HUDEP-2 (cell line): ENCODE results near the gene CCNT1.
"Not testable (repeated sequence)": the region's sequence is repeated elsewhere in the genome, so short reads cannot be mapped to it uniquely, and the experiment has no call there.

Experiments used
- DNase-seq, 76 experiments: peaks; one replicate each; lab custom pipeline; 2025; ENCODE audit not compliant: unreplicated experiment in 76 of 76; lab: John Stamatoyannopoulos, UW

Gene CCNT1

DNA sequence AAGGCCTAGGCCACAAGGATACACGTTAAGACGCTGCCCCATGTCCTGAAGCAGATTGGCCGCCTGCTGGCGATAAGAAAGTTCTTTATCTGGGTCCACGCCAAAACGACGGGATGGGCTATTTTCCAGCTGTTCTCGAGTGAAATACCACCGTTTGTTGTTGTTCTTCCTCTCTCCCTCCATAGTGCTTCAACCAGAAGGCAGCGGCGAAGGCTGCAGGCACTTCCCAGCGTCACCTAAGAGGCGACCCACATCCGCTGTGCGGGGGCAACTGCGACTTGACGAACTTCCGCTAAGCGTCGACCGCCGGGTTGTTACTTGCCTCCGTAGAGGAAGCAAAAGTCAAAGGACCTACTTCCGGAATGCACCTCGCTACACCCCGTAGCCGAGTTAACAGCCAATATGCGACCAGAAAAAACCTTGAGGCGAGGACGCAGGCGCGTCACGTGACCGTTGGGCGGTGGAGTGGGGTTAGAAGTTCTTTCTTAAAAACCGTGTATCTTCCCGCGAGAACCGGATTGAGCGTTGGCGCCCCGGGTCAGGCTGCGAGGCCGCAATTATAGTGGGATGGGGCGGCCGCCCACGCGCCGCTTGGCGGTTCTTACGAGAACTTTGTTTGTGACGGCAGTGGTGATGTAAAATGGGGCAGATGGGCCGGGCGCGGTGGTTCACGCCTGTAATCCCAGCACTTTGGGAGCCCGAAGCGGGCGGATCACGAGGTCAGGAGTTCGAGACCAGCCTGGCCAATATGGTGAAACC lies at the start of gene CCNT1:
TSS of gene CCNT1 (minus strand) at position 215 of the 759 bp plus-strand sequence. CDS start at position 183, 32 bp downstream.
- DNase-seq = peak in 75 of 76 experiments; percentile 91 to 99 (median 98)

- no peak for DNase-seq
These were observed 49.3 kb upstream of the CCNT1 start for GRCh38 chr12:48765753-48766162.

- DNase-seq = no peak
These were observed 48.0 kb upstream of the CCNT1 start for GRCh38 chr12:48764521-48764920.

- no peak for DNase-seq
These were observed 42.2 kb upstream of the CCNT1 start for GRCh38 chr12:48758737-48759136.

DNA sequence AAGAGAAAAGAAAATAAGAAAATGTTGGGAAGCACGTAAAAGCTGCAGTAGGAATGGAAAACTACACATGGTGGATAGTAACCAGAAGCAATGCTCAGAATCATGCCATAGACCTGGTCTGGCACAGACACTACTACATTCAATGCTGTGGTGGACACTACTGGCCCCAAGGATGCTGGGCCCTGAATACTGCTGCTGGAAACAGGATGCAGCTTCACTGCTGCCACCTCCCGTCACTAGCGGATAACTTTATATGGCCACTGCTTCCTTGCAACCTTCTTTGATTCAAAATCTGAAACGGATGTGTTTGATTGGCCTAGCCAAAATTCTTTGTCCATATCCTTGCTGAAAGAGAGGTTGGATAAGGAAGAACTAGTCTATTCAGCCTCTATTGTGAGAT lies 41.7 kb upstream of the CCNT1 start:
- no peak for DNase-seq

DNA sequence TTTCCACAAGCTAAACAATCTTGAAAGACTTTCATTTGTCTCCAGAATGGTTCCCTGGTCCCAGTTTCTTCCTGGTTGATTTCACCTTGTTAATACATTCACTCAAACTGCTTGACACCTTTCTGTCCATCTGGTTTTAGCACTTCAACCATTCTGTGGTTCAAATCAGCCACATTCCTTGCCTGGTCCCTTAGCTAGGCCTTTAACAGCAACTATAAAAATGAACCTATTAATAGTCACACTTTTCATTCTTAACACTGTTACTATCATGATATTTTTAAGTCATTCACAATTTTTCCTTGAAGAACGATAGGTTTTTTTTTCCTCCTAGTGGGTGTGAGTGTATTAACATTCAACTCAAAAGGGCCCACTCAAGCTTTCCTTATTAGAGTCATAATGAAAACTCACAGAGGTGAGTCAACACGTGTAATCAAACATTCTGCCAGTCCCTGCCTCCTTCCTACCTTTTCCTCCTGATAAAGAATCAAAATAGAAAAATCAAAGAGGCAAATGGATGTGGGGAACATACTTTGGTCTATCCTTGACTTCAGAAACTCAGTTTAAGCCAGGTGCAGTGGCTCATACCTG lies 34.4 kb upstream of the CCNT1 start:
- no peak for DNase-seq

DNA sequence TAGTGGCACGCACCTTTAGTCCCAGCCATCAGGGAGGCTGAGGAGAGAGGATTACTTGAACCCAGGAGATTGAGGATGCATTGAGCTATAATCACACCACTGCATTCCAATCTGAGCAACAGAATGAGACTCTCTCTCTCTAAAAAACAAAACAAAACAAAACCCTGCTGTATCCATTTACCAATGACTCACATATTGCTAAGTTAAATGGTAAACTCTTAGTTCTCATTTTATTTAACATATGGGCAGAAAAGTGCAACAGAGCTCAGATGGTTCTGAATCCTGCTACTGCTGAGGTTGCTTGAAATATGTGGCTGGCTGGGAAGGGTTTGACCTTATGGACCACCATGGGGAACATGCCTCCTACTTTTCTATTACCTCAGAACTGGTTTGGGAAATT lies 33.7 kb upstream of the CCNT1 start:
- no peak for DNase-seq

- DNase-seq = no peak
These were observed 27.9 kb upstream of the CCNT1 start for GRCh38 chr12:48744251-48745008.

GRCh38 chr12:48739618-48740269 lies 23.2 kb upstream of the CCNT1 start:
- peak in 10 of 76 experiments; percentile 1 to 26 (median 12) for DNase-seq

DNA sequence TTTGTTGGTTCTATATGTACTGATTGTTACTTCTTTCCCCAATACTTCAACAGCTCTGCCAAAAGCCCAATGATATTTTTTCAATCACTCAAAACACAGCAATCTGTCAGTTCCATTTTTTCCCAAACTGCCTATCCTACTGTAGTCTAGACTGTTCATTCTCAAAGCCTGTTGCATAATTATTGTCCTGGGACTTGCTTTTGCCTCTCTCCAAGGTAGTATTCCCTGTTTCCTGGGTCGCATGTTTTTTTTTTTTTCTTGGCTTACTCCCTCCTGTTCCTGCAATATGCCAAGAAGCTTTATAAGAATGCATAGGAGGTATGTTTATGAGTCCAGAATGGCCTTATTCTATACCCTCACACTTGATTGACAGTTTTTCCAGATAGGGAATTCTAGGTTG lies 19.9 kb upstream of the CCNT1 start:
- DNase-seq = no peak

GRCh38 chr12:48728807-48729206 lies 12.3 kb upstream of the CCNT1 start:
- no peak for DNase-seq

GRCh38 chr12:48720737-48721136 lies 4.2 kb upstream of the CCNT1 start:
- not testable (repeated sequence) for DNase-seq

DNA sequence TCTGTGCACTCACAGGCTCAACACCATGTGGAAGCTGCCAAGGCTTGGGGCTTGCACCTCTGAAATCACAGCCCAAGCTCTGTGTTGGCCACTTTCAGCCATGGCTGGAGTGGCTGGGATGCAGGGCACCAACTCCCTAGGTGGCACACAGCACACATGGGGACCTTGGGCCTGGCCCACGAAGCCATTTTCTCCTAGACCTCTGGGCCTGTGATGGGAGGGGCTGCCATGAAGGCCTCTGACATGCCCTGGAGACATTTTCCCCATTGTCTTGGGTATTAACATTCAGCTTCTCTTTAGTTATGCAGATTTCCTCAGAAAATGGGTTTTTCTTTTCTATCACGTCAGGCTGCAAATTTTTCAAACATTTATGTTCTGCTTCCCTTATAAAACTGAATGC lies 3.7 kb upstream of the CCNT1 start:
- DNase-seq = not testable (repeated sequence)

DNA sequence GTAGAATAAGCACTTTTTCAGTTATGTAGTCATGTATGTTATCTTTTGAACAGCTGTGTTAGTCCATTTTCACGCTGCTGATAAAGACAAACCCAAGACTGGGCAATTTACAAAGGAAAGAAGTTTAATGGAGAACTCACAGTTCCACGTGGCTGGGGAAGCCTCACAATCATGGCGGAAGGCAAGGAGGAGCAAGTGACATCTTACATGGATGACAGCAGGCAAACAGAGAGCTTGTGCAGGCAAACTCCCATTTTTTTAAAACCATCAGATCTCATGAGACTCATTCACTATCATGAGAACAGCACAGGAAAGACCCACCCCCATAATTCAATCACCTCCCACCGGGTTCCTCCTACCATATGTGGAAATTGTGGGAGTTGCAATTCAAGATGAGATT lies 2.5 kb upstream of the CCNT1 start:
- not testable (repeated sequence) for DNase-seq

DNA sequence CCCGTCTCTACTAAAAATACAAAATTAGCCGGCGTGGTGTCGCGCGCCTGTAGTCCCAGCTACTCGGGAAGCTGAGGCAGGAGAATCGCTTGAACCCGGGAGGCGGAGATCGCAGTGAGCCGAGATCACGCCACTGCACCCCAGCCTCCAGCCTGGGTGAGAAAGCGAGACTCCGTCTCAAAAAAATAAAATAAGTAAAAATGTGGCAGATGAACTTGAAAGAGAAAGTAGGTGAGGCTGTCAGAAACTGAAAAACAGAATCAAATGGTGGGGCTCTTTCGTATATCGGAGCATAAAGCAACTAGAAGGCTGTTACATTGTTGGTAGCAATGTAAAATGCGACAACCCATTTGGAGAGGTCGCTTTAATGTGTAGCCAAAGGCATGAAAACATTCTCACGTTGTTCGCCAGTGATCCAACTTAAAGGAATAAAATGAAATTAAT lies 767 bp upstream of the CCNT1 start:
- peak in 3 of 76 experiments; percentile 4 to 50 (median 45) for DNase-seq

DNA sequence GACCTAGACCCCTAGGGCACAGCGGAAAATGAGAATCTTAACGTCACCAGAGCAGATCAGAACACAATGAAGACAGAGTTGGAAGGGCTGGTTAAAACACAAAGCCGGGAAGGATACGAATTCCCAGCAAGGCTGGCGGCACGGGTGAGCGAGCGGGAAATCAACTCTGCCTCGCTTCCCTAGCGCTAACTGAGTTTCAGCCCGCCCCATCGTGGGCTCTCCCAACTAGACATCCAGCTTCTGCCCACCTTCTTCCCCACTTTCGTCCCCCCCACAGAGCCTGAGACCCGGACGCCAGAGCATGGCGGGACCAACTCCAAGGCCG lies 377 bp downstream of the CCNT1 start:
- no peak for DNase-seq

DNA sequence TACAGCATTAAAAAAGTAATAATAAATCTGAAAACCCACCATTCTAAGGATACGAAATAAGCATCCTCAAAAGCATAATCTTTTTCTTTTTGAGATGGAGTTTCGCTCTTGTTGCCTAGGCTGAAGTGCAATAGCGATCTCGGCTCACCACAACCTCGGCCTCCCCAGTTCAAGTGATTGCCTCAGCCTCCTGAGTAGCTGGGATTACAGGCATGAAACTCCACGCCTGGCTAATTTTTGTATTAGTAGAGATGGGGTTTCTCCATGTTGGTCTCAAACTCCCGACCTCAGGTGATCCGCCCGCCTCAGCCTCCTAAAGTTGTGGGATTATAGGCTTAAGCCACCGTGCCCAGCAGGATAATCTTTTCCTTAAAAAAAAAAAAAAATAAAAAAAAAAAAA lies 4.3 kb downstream of the CCNT1 start:
- no peak for DNase-seq

- DNase-seq = not testable (repeated sequence)
These were observed 17.7 kb downstream of the CCNT1 start for GRCh38 chr12:48698822-48699221.

DNA sequence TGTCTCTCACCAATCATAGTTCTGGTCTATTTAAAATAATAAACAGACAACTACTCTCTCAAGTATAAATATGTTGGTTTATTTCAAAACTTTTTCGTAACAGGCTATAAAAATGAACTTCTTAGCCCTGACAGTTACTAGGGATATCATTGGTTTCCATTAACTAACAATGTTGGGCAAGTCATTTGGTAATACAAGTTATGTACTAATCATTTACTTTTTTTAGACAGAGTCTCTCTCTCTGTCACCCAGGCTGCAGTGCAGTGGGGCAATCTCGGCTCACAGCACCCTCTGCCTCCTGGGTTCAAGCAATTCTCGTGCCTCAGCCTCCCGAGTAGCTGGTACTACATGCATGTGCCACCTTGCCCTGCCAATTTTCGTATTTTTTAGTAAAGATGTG lies 19.9 kb downstream of the CCNT1 start:
- no peak for DNase-seq

DNA sequence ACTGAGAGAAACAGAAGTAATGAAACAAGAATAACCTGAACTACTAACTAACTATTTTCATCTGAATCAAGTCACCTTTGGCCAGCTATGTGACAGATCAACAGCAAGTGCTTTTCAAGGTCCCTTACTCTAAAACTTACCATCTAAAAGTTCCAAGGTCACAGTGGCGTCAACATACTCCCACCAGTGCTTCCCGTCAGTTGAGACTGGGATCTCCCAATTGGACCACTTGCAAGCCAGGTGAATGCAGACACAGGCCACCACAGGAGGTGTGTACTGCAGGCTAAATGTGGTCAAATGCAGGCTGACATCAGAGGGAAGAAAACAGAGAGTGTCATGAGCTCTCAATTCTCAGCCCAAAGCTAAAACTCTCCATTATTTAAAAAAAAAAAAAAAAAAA lies 20.6 kb downstream of the CCNT1 start:
- DNase-seq = no peak

- DNase-seq = no peak
These were observed 22.5 kb downstream of the CCNT1 start for GRCh38 chr12:48694038-48694437.
